GM21360 (cell line): ENCODE results near the gene CCNE1.

ENCODE experiments used
- ATAC-seq: cut with Tn5 transposase; IDR thresholded peaks from one replicate; pipeline ENCODE4 v1.9.1; 2021; ENCODE audit warnings: mild to moderate bottlenecking, moderate library complexity; ENCODE audit not compliant: unreplicated experiment

The CCNE1 gene

DNA sequence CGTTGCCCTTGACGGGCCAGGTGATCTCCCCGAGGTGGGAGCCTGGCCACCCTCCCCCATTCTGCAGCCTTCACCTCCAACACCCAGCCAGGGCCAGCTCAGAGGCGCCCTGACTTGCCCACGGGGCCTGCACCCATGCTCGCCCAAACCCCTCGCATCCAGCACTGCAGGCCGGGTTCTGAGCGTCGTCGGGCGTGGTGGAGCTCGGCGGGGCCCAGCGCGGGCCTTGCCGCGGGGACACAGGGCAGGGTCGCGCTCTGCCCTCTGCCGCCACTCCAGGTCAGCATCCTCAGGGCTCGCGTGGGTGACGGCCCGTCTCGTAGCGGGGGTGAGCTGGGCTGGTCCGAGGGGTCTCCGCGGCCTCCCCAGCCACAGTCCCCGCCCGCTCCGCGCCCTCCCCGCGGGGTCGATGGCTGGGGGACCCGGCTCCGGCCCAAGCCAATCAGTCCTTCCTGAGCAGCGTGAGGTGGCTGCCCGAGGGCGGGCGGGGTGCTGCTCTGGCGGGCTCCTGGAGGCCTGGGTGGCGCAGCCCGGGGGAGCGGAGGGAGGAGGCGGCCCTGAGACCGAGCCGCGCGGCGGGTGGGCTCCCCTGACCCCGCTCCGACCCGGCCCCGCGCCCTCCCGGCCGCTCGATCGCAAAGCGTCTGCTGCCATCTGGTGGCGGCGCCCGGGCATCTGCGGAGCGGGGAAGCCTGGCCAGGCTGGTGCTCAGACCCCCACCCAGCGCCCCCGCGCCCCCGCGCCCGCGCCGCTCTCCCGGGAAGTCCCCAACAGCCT lies 61.4 kb downstream of the CCNE1 start:
- peak; percentile 70 for ATAC-seq
